HT1080 (cell line): ENCODE measurements around the gene TEX13C. TPM values are rescaled to one million over a fixed set of nuclear protein-coding genes. Genes with fewer than 3 reads are reported as not detected.
A peak's percentile ranks its signal among the peaks of the same experiment; 100 is the strongest.
"Not testable (repeated sequence)": the region's sequence is repeated elsewhere in the genome, so short reads cannot be mapped to it uniquely, and the experiment has no call there.

ENCODE experiments used
- DNase-seq: peaks from one replicate; pipeline ENCODE4 v3.0.0-alpha.2; 2015; ENCODE audit warnings: low read depth
- polyA plus RNA-seq, 2 experiments: library from polyadenylated mRNA; depleted of rRNA; stranded (reverse); fragments of >200 nt; gene quantifications; 2 replicates each; pipeline ENCODE4 v1.2.3, GENCODE V29; 2015
- total RNA-seq: library from RNA; depleted of rRNA; stranded (reverse); fragments of >200 nt; shearing (Covaris generic); gene quantifications from 2 replicates; pipeline ENCODE4 v1.2.3, GENCODE V29; 2014; rRNA removed

TEX13C gene
- total RNA-seq: 0.14 TPM in 1 of 2 replicates, not detected in the other
- not detected in 2 replicates for polyA plus RNA-seq (2015; cell fraction: cytosol; rRNA removed)
- polyA plus RNA-seq (2015; cell fraction: nucleus; rRNA removed): 0.04 and 0.15 TPM in 2 replicates

DNA sequence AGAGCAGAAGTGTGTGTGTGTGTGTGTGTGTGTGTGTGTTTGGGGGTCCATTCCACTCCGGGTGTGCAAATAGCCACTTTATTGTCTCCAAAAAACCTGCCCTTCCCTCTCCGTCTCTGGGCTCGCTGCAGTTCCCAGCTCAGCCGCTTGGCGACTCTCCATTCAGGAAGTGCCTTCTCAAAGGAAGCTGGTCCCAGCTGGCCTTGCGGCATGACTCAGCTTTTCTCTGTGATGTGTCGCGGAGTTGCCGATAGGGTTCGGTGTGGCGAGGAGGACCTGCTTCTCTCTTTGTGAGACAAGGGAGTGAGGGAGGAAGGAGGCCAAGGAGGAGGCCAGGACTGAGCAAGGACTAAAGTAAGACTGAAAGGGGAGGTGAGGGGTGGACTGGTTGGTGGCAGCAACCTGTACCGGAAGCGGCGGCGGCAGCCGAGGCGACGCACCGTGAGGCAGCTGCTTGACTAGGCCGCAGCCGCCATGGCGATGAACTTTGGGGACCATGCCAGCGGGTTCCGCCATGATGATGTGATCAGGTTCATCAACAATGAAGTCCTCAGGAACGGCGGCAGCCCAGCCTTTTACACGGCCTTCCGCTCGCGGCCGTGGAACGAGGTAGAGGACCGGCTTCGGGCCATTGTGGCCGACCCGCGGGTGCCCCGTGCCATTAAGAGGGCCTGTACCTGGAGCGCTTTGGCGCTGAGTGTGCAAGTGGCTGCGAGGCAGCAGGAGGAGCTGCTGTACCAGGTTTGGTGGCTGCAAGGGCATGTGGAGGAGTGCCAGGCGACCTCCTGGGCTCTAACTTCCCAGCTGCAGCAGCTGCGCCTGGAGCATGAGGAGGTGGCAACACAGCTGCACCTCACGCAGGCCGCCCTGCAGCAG is at the start of gene TEX13C:
TSS of gene TEX13C (plus strand) at position 226 of the 876 bp plus-strand sequence. CDS start at position 475, 249 bp downstream.
- DNase-seq: no peak

DNA sequence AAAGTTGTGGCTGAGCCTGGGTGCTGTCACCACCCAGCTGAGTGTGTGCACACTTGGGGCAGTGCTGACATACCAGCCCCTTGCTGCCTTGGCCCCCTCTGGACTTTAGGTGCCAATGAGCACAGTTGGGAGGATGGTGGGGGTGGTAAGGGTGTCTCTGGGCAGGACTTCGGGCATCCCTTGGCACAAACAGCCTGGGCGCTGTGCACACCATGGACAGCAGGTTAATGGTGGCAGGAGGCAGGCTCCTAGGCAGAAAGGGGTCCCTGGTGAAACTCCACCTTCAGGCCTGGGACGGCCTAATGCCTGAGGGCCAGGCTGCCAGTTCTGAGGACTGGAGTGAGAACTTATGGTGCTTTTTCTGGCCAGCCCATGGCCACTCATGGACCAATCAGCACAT is 32.4 kb upstream of the TEX13C start:
- no peak for DNase-seq

DNA sequence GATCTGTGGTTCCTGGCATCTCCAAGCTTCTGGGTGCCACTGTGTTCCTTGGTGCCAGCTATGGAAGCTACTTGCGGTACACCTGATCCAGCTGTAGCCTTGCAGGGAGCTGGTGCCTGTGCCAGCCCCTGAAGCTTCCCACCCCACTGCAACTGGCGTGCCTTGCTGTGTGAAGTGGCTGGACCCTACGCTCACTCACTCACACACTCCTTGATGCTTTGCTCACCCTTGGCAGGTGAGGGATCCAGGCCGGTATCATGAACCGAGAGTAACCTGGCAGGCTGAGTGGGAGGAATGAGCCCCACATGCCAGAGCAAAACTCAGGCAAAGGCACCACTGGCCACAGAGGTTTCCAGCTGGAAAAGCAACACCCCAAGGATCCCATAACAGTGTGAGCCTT is 31.3 kb upstream of the TEX13C start:
- DNase-seq: no peak

GRCh38 chrX:125289209-125289608 is 30.5 kb upstream of the TEX13C start:
- DNase-seq: peak; percentile 18

- no peak for DNase-seq
Observed at GRCh38 chrX:125289920-125290319, 29.8 kb upstream of the TEX13C start.

DNA sequence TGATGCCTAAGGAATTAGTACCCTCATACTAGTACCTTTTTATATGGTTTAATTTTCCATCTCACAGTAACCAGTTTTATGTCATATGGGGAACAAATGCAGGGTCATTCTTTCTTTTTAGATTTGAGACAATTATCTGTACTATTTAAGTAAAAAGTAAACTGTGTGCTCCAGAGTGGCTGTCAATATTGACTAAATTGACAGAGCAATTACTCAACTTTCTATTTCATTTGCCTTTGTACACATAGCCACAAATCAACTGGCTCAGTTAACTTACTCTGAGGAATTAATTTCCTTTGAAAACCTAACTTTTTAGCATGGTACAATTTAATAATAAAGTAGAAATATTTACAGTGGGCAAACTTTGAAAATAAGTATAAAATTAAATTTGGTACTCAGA is 28.5 kb upstream of the TEX13C start:
- DNase-seq: no peak

DNA sequence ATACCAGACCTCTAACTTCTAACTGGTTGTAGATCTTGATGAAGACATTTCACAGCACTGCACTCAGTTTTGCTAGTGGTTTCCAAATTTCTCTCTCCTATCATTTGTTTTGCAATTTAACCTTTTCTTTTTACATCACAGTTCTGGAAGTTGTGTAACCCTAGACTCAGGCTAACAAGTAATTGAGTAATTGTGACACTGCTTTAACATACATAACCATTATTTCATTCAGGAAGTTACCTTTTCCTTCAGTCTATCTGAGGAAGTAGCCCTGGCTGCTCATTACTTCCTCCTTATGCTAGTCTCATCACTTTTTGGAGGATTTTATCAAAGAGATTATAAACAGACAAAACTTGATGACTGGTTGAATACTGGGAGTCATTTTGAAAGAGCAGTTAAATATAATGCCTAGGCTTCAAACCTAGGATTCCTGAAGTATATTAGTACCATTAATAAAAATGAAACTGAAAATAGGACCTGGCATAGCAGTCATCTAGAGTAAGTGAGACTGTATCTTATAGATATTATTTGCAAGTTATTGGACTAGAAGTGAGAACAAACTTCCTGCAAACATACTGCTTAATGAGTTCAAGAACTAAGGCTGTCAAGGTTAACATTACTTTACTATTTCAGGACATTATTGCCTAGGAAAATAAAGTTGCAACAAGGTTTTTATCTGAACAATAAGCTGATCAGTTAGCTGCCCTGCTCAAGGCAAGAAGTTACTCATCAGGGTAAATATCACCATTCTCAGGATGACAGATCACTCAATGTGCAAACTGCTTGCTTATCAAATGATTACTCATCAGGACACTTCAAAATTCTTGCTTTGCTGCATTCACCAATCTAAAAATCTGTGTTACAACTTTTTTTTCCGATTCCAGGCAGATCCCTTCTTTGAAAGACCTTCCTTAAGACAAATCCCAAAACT is 25.6 kb upstream of the TEX13C start:
- peak; percentile 28 for DNase-seq

DNA sequence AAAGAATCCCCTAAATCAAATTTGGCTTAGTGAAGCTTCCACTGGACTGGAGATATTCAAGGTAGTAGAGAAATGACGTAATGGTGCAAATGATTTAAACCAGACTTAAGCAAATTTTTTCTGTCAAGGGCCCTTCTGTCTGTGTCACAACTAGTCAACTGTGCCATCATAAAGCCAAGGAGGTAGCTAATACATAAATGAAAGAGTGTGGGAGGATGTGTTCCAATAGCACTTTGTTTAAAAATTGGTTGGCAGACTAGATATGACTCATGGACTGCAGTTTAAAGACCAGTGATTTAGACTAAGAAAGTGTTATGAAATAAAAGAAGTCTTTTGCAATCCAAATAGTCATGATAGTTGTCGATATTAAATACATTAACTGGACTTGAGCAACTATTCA is 24.3 kb upstream of the TEX13C start:
- peak; percentile 42 for DNase-seq

DNA sequence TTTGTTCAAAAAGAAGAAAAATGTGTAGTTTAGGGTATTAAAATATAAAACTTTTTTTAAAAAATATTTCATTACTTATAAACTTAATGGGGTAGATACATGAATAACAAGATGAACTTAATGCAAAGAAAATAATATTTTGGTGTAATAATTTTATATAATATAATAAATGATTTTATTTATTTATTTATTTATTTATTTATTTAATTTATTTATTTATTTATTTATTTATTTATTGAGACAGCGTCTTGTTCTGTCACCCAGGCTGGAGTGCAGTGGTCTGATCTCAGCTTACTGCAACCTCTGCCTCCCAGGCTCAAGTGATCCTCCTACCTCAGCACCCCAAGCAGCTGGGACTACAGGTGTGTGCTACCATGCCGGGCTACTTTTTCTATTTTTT is 20.8 kb upstream of the TEX13C start:
- no peak for DNase-seq

GRCh38 chrX:125306335-125306866 is 13.3 kb upstream of the TEX13C start:
- DNase-seq: no peak

GRCh38 chrX:125308653-125309052 is 11.0 kb upstream of the TEX13C start:
- no peak for DNase-seq

DNA sequence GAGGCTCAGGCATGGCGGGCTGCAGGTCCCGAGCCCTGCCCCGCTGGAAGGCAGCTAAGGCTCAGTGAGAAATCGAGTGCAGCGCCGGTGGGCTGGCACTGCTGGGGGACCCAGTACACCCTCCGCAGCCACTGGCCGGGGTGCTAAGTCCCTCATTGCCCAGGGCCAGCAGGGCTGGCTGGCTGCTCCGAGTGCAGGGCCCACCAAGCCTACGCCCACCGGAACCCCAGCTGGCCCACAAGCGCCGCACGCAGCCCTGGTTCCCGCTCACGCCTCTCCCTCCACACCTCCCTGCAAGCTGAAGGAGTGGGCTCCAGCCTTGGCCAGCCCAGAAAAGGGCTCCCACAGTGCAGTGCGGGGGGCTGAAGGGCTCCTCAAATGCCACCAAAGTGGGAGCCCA is 505 bp upstream of the TEX13C start:
- DNase-seq: not testable (repeated sequence)

- DNase-seq: no peak
Observed at GRCh38 chrX:125322431-125322830, 2.8 kb downstream of the TEX13C start.

DNA sequence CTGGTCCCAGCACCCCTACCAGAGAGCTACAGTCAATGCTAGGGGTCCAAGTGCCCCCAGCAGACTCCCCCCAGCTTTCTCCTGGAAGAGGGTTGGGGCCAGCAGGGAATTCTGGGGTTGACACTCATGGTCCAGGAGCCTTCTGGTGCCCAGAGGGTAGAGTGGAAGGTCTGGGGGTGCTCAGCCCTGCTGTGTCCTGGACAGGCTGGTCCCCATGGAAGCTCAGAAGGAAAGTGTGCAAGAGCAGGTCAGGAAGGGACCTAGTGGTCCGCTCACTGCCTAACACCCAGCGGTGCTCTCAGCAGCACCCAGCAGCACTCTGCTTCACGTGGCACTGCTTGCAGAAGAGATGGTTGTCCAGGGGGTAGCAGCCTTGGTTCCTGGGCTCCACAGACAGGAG is 6.9 kb downstream of the TEX13C start:
- no peak for DNase-seq

DNA sequence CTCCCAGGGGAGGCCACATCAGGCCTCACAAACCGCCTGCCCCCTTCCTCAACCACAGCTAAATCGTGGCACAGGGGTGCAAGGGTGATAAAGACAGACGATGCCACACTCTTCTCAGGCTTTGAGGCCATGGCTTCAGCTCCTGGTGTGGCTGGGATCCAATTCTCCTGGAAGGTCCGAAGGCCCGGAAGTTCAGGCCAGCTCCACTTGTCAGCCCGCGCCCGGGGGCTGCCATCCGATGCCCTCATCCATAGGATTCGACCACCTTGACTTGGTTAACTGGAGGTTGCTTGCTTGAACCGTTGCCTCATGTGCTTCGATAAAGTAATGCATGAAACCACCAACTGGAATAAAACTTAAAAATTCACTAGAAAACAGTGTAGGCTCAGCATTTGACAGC is 8.2 kb downstream of the TEX13C start:
- DNase-seq: no peak

DNA sequence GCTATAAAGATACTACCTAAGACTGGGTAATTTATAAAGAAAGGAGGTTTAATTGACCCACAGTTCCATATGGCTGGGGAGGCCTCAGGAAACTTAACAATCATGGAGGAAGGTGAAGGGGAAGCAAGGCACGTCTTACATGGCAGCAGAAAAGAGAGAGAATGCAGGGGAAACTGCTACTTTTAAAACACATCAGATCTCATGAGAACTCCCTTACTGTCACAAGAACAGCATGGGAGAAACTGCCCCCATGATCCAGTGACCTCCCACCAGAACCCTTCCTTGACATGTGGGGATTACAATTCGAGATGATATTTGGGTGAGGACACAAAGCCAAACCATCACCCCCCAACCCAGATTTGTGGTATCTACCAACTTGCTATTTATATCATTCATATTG is 13.9 kb downstream of the TEX13C start:
- DNase-seq: no peak

DNA sequence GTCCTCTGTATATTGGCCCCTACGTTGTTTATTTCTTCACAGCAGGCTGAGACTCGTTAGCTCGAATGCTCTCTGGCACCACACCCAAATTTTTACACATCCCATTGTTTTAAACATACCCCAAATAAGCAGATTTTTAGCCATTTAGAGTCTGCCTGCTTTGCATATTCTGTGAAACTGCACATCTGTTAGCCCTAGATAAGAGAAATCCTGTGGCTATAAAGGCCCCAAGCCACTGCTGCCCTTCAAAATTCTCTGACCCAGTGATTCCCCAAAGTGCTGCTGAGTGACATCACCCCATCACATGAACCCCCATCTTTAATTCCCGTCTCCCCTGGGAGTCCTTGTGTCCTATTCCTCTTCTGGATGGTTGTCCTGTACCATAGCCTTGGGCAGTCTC is 20.8 kb downstream of the TEX13C start:
- DNase-seq: no peak

DNA sequence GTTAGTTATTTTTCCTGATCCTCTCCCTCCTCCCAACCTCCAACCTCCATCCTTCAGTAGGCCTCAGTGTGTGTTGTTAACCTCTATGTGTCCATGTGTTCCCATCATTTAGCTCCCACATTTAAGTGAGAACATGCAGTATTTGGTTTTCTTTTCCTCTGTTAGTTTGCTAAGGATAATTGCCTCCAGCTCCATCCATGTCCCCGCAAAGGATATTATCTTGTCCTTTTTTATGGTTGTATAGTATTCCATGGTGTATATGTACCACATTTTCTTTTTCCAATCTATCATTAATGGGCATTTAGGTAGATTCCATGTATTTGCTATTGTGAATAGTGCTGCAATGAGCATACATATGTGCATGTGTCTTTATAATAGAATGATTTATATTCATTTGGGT is 54.5 kb downstream of the TEX13C start:
- DNase-seq: no peak
